ENCODE measurements around the gene MS4A14. TPM values are rescaled to one million over a fixed set of nuclear protein-coding genes. Genes with fewer than 3 reads are reported as not detected.

The MS4A14 gene
- total RNA-seq, 1 donor = not detected

DNA sequence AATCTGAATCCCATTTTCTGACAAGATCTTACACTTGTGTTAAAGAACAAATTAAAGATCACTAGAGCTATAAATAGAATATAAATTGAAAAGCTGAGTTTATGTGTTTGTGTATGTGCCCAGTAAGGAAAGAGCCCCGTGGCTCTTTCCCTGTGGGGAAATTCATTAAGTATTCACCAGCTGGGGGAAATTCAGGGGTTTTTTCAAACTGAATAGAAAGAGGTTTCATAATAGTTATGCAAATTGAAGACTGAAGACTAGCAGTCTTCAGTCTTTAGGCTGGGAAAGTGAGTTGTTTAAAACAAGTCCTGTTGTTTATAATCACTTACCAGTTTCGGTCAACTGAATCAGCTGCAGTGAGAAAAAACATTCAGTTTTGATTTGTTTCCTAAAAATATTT lies 29.2 kb upstream of the MS4A14 start:
- Histone ChIP-seq H3K9me3 (ENCODE audit: low read depth, low read length) (no peaks in the 10 kb centered on the region), H3K27me3 (ENCODE audit: insufficient read depth, low read length) (no peaks in the 10 kb centered on the region), H3K4me3 (ENCODE audit: insufficient read depth, low read length) (no peak overlapping the region), H3K79me2 (ENCODE audit: insufficient read depth, low read length) (no peaks in the 10 kb centered on the region), H3K36me3 (ENCODE audit: insufficient read depth, low read length) (no peaks in the 10 kb centered on the region), H3K4me1 (ENCODE audit: insufficient read depth, low read length) (no peaks in the 10 kb centered on the region), H3K27ac (ENCODE audit: low read depth, low read length) (no peak overlapping the region), H3K4me2 (ENCODE audit: insufficient read depth, low read length) (no peak overlapping the region), H4K20me1 (ENCODE audit: insufficient read depth, low read length) (no peaks in the 10 kb centered on the region), H2AFZ (ENCODE audit: low read length) (no peak overlapping the region)
- DNase-seq (ENCODE audit: insufficient read length, low spot score, missing footprints) = no peak
- TF ChIP-seq, protein P1, sequence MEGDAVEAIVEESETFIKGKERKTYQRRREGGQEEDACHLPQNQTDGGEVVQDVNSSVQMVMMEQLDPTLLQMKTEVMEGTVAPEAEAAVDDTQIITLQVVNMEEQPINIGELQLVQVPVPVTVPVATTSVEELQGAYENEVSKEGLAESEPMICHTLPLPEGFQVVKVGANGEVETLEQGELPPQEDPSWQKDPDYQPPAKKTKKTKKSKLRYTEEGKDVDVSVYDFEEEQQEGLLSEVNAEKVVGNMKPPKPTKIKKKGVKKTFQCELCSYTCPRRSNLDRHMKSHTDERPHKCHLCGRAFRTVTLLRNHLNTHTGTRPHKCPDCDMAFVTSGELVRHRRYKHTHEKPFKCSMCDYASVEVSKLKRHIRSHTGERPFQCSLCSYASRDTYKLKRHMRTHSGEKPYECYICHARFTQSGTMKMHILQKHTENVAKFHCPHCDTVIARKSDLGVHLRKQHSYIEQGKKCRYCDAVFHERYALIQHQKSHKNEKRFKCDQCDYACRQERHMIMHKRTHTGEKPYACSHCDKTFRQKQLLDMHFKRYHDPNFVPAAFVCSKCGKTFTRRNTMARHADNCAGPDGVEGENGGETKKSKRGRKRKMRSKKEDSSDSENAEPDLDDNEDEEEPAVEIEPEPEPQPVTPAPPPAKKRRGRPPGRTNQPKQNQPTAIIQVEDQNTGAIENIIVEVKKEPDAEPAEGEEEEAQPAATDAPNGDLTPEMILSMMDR (IDR thresholded peaks at IDR 0.05; ENCODE audit: extremely low read depth, low read depth, low read length) = no peak

DNA sequence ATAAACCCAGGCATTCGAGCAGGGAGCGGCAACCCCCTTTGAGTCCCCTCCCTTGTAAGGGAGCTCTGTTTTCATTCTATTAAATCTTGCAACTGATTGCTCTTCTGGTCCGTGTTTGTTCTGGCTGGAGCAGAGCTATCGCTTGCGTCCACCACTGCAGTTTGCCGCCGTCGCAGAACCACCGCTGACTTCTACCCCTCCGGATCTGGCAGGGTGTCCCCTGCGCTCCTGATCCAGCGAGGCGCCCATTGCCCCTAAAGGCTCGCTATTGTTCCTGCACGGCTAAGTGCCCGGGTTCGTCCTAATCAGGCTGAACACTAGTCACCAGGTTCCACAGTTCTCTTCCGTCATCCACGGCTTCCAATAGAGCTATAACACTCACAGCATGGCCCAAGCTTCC lies 28.4 kb upstream of the MS4A14 start:
- H3K27me3 ChIP-seq (ENCODE audit: insufficient read depth, low read length) = no peaks in the 10 kb centered on the region
- no peak overlapping the region for H2AFZ ChIP-seq (ENCODE audit: low read length)
- H3K27ac ChIP-seq (ENCODE audit: low read depth, low read length) = no peak overlapping the region
- TF ChIP-seq, protein P1 (IDR thresholded peaks at IDR 0.05; ENCODE audit: extremely low read depth, low read depth, low read length) = no peak
- no peaks in the 10 kb centered on the region for H3K36me3 ChIP-seq (ENCODE audit: insufficient read depth, low read length)
- no peak for DNase-seq (ENCODE audit: insufficient read length, low spot score, missing footprints)
- H3K4me1 ChIP-seq (ENCODE audit: insufficient read depth, low read length) = no peaks in the 10 kb centered on the region
- H3K79me2 ChIP-seq (ENCODE audit: insufficient read depth, low read length) = no peaks in the 10 kb centered on the region
- H3K4me3 ChIP-seq (ENCODE audit: insufficient read depth, low read length) = no peak overlapping the region
- H4K20me1 ChIP-seq (ENCODE audit: insufficient read depth, low read length) = no peaks in the 10 kb centered on the region
- no peaks in the 10 kb centered on the region for H3K9me3 ChIP-seq (ENCODE audit: low read depth, low read length)
- H3K4me2 ChIP-seq (ENCODE audit: insufficient read depth, low read length) = no peak overlapping the region

DNA sequence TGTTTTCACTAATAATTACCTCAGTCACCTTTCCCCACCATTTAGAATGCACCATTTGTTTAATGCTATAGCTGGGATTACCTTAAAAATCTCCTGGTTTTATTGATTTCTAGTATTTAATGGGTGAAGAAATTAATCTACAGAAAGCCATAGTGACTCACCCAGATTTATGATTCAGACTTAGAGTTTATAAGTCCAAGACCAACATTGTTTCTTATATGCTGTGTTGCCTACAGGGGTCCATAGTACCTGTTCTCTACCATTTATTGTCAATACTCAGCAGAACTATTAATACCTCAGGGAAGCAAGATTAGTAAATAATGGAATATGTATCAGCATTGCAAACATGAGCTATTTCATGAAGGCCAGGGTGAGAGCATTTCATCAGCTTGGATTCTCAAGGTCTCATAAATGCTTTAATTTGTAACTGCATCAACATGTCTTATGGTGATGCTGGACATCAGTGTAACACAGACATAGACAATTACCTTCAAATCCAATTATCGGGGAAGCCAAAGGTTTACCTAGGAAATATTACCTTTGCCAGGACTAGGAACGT lies 25.9 kb upstream of the MS4A14 start:
- no peak overlapping the region for H3K27ac ChIP-seq (ENCODE audit: low read depth, low read length)
- H3K4me1 ChIP-seq (ENCODE audit: insufficient read depth, low read length) = no peaks in the 10 kb centered on the region
- no peaks in the 10 kb centered on the region for H4K20me1 ChIP-seq (ENCODE audit: insufficient read depth, low read length)
- H3K27me3 ChIP-seq (ENCODE audit: insufficient read depth, low read length) = no peaks in the 10 kb centered on the region
- no peak overlapping the region for H3K4me2 ChIP-seq (ENCODE audit: insufficient read depth, low read length)
- DNase-seq (ENCODE audit: insufficient read length, low spot score, missing footprints) = peak; percentile 14
- no peak overlapping the region for H3K4me3 ChIP-seq (ENCODE audit: insufficient read depth, low read length)
- H2AFZ ChIP-seq (ENCODE audit: low read length) = no peak overlapping the region
- H3K79me2 ChIP-seq (ENCODE audit: insufficient read depth, low read length) = no peaks in the 10 kb centered on the region
- no peaks in the 10 kb centered on the region for H3K36me3 ChIP-seq (ENCODE audit: insufficient read depth, low read length)
- TF ChIP-seq, protein P1 (IDR thresholded peaks at IDR 0.05; ENCODE audit: extremely low read depth, low read depth, low read length) = no peak
- no peaks in the 10 kb centered on the region for H3K9me3 ChIP-seq (ENCODE audit: low read depth, low read length)

DNA sequence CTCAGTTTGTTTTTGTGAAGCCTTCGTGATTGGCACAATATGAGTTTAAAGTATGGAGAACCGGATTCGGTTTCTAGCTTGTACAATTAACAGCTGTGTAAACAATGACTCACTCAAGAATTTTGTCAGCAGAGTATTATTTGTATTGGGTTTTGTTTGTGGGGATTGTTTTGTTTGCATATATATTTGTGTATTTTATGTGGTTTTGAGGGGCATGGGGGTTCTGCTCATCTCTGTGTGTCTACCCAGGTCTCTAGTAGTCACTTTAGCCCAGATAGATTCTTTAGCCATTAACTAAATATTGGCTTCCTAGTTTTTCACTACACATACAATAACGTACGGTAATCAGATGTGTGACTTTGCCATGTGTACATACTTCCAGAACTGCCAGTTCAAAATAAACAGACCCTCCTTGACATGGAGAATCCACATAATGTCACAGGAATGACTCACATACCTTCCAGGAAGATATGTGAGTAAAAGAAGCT lies 25.4 kb upstream of the MS4A14 start:
- DNase-seq (ENCODE audit: insufficient read length, low spot score, missing footprints) = no peak
- Histone ChIP-seq H3K4me1 (ENCODE audit: insufficient read depth, low read length) (no peaks in the 10 kb centered on the region), H4K20me1 (ENCODE audit: insufficient read depth, low read length) (no peaks in the 10 kb centered on the region), H3K36me3 (ENCODE audit: insufficient read depth, low read length) (no peaks in the 10 kb centered on the region), H3K79me2 (ENCODE audit: insufficient read depth, low read length) (no peaks in the 10 kb centered on the region), H3K4me3 (ENCODE audit: insufficient read depth, low read length) (no peak overlapping the region), H3K9me3 (ENCODE audit: low read depth, low read length) (no peaks in the 10 kb centered on the region), H3K27ac (ENCODE audit: low read depth, low read length) (no peak overlapping the region), H3K27me3 (ENCODE audit: insufficient read depth, low read length) (no peaks in the 10 kb centered on the region), H2AFZ (ENCODE audit: low read length) (no peak overlapping the region), H3K4me2 (ENCODE audit: insufficient read depth, low read length) (no peak overlapping the region)
- TF ChIP-seq, protein P1 (IDR thresholded peaks at IDR 0.05; ENCODE audit: extremely low read depth, low read depth, low read length) = no peak

All from osteoblast (primary cell).